IPS-18c (cell line): ENCODE data around the gene CD80.

Source experiments
- H3K4me3 ChIP-seq: 2 replicates; pipeline ENCODE4 v1.7.0; 2013; ENCODE audit warnings: low read depth, mild to moderate bottlenecking, low read length, moderate library complexity; ENCODE audit not compliant: insufficient read depth
- H3K9me3 ChIP-seq: one replicate; pipeline ENCODE4 v1.6.1; 2013; ENCODE audit warnings: mild to moderate bottlenecking, low read length, moderate library complexity; ENCODE audit not compliant: control insufficient read depth, insufficient read depth

Gene CD80

GRCh38 chr3:119527714-119528113 lies 31.7 kb downstream of the CD80 start:
- Histone ChIP-seq H3K4me3 (no peak overlapping the region), H3K9me3 (no peaks in the 10 kb centered on the region)

- Histone ChIP-seq H3K4me3 (no peak overlapping the region), H3K9me3 (peaks cover 2% of the 10 kb centered on the region)
Observed at GRCh38 chr3:119524931-119525662, 34.3 kb downstream of the CD80 start.

GRCh38 chr3:119518026-119518425 lies 41.4 kb downstream of the CD80 start:
- H3K9me3 ChIP-seq: peaks cover 2% of the 10 kb centered on the region
- H3K4me3 ChIP-seq: no peak overlapping the region

GRCh38 chr3:119517112-119517511 lies 42.3 kb downstream of the CD80 start:
- Histone ChIP-seq H3K9me3 (peaks cover 2% of the 10 kb centered on the region), H3K4me3 (no peak overlapping the region)

GRCh38 chr3:119514637-119515036 lies 44.8 kb downstream of the CD80 start:
- Histone ChIP-seq H3K4me3 (no peak overlapping the region), H3K9me3 (no peaks in the 10 kb centered on the region)

- no peak overlapping the region for H3K4me3 ChIP-seq
- no peaks in the 10 kb centered on the region for H3K9me3 ChIP-seq
Observed at GRCh38 chr3:119510690-119511089, 48.7 kb downstream of the CD80 start.

- Histone ChIP-seq H3K4me3 (no peak overlapping the region), H3K9me3 (no peaks in the 10 kb centered on the region)
Observed at GRCh38 chr3:119508172-119508845, 51.1 kb downstream of the CD80 start.

GRCh38 chr3:119507404-119507803 lies 52.0 kb downstream of the CD80 start:
- H3K4me3 ChIP-seq: no peak overlapping the region
- H3K9me3 ChIP-seq: no peaks in the 10 kb centered on the region

- Histone ChIP-seq H3K9me3 (no peaks in the 10 kb centered on the region), H3K4me3 (no peak overlapping the region)
Observed at GRCh38 chr3:119506631-119507030, 52.8 kb downstream of the CD80 start.

- H3K4me3 ChIP-seq: no peak overlapping the region
Observed at GRCh38 chr3:119500901-119501300, 58.5 kb downstream of the CD80 start.

GRCh38 chr3:119500265-119500664 lies 59.1 kb downstream of the CD80 start:
- Histone ChIP-seq H3K9me3 (no peaks in the 10 kb centered on the region), H3K4me3 (no peak overlapping the region)

More at GRCh38 chr3:119500901-119501300, 58.5 kb downstream of the CD80 start:
- H3K9me3 ChIP-seq: no peaks in the 10 kb centered on the region

- no peaks in the 10 kb centered on the region for H3K9me3 ChIP-seq
Observed at GRCh38 chr3:119498186-119499011, 61.0 kb downstream of the CD80 start, which contains the start of gene TIMMDC1. TIMMDC1 (plus strand) TSS chr3:119498547; CDS start chr3:119498734, 187 bp downstream.

GRCh38 chr3:119497820-119498185 lies 61.6 kb downstream of the CD80 start:
- no peaks in the 10 kb centered on the region for H3K9me3 ChIP-seq
- H3K4me3 ChIP-seq: peak overlapping the region; percentile 97

More at GRCh38 chr3:119498186-119499011, 61.0 kb downstream of the CD80 start, which contains the start of gene TIMMDC1:
- peak within 1 kb of the TSS; percentile 97 for H3K4me3 ChIP-seq

- Histone ChIP-seq H3K9me3 (no peaks in the 10 kb centered on the region), H3K4me3 (no peak overlapping the region)
Observed at GRCh38 chr3:119494597-119494996, 64.8 kb downstream of the CD80 start.

- no peak overlapping the region for H3K4me3 ChIP-seq
- H3K9me3 ChIP-seq: no peaks in the 10 kb centered on the region
Observed at GRCh38 chr3:119492810-119493209, 66.6 kb downstream of the CD80 start.

GRCh38 chr3:119492128-119492527 lies 67.3 kb downstream of the CD80 start:
- Histone ChIP-seq H3K9me3 (no peaks in the 10 kb centered on the region), H3K4me3 (no peak overlapping the region)

- Histone ChIP-seq H3K9me3 (no peaks in the 10 kb centered on the region), H3K4me3 (no peak overlapping the region)
Observed at GRCh38 chr3:119490153-119490552, 69.3 kb downstream of the CD80 start.

GRCh38 chr3:119485563-119485962 lies 73.9 kb downstream of the CD80 start:
- H3K9me3 ChIP-seq: no peaks in the 10 kb centered on the region
- no peak overlapping the region for H3K4me3 ChIP-seq
